Fibroblast of mammary gland (primary cell): ENCODE measurements around the gene CD300LF.

Source experiments
- DNase-seq: peaks from one replicate; pipeline ENCODE4 v3.0.0-alpha.2; 2010; ENCODE audit warnings: low read depth
- H3K4me3 ChIP-seq: 2 replicates; pipeline ENCODE4 v1.5.1; 2011; ENCODE audit warnings: low read depth, mild to moderate bottlenecking, low read length, moderate library complexity; ENCODE audit not compliant: control insufficient read depth
- CTCF ChIP-seq: conservative IDR thresholded peaks from 2 replicates; pipeline ENCODE4 v1.5.1; 2011; ENCODE audit warnings: low read depth, low read length, inconsistent platforms; ENCODE audit not compliant: control insufficient read depth, insufficient read depth

Gene CD300LF

DNA sequence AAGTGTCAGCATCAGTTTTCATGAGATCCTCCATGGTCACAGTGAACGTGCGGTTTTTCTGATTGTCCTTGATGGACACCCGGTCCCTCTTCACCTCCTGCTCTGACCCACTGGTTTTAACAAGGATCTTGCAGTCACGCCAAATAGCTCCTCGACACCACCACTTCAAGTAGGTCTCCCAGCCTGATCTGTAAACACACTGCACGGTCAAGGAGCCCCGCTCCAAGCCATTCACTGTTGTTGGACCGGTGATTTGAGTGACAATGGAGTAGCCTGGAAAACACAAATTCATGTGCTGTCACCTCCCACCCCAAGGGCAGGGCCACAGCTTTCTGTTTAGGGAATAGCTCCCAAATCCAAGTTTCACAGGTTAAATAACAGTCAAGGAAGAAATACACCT is 8.2 kb downstream of the CD300LF start:
- DNase-seq, result no peak
- TF ChIP-seq CTCF, result no peak
- no peak overlapping the region for H3K4me3 ChIP-seq

GRCh38 chr17:74703311-74703710 is 9.4 kb downstream of the CD300LF start:
- H3K4me3 ChIP-seq, result no peak overlapping the region

GRCh38 chr17:74702116-74702871 is 10.4 kb downstream of the CD300LF start:
- no peak for DNase-seq
- H3K4me3 ChIP-seq, result no peak overlapping the region
- no peak for TF ChIP-seq CTCF

More at GRCh38 chr17:74703311-74703710, 9.4 kb downstream of the CD300LF start:
- no peak for TF ChIP-seq CTCF
- DNase-seq, result no peak

- no peak overlapping the region for H3K4me3 ChIP-seq
- TF ChIP-seq CTCF, result no peak
Measured at GRCh38 chr17:74699236-74699635, 13.5 kb downstream of the CD300LF start.

GRCh38 chr17:74698069-74698468 is 14.7 kb downstream of the CD300LF start:
- no peak for TF ChIP-seq CTCF
- DNase-seq, result no peak
- H3K4me3 ChIP-seq, result no peak overlapping the region

More at GRCh38 chr17:74699236-74699635, 13.5 kb downstream of the CD300LF start:
- no peak for DNase-seq

DNA sequence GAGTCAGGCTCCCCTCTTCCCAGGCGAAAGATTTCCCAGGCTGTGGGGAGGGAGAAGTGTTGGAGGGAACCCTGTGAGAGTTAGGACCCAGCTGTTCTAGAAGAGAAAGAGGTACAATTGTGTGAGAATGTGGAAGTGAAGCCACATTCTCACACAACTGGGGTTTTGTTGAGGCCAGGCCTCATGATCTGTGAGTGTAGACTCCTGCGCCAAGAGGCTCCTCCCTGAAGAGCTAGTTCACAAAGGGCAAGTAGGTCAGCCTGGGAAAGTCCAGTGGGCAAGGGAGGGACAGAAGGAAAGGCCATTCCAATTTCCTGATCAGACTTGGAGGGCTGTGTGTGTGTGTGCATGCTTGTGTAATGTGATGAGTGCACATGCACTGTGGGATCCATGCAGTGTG is 15.2 kb downstream of the CD300LF start:
- no peak overlapping the region for H3K4me3 ChIP-seq

More for the DNA sequence above, 15.2 kb downstream of the CD300LF start:
- DNase-seq, result no peak
- TF ChIP-seq CTCF, result no peak
